ENCODE data around the gene IGFBP1.

- TF ChIP-seq EZH2phosphoT487 (IDR thresholded peaks at IDR 0.05; ENCODE audit: insufficient read depth, low read depth) (no peak), EZH2 (IDR thresholded peaks at IDR 0.05; ENCODE audit: insufficient read depth, poor library complexity, severe bottlenecking) (no peak)
Observed at GRCh38 chr7:45878457-45879144, 9.7 kb upstream of the IGFBP1 start.

All from GM23248 (cell line).